Right cardiac atrium (tissue), 5 donors: Measurements from ENCODE around the gene PEX3. TPM values are rescaled to one million over a fixed set of nuclear protein-coding genes. Genes with fewer than 3 reads are reported as not detected.

ENCODE experiments used
- ATAC-seq, 2 donors: fragments of 200-7000 bp; cut with Tn5 transposase; one replicate each; pipeline versions ENCODE4 v1.8.0 to v1.9.1; 2020; ENCODE audit warnings: moderate library complexity in 2 of 2, mild to moderate bottlenecking in 1 of 2
- DNase-seq, 3 donors: peaks; one replicate each; pipeline ENCODE4 v3.0.0-alpha.2; 2020
- H3K27ac ChIP-seq: one replicate; pipeline ENCODE4 v1.5.1; 2013; ENCODE audit warnings: mild to moderate bottlenecking, low read length, control low read depth, moderate library complexity
- H3K27me3 ChIP-seq: one replicate; pipeline ENCODE4 v1.6.1; 2013; ENCODE audit not compliant: control insufficient read depth, insufficient read depth
- H3K4me1 ChIP-seq: one replicate; pipeline ENCODE4 v1.6.1; 2013; ENCODE audit warnings: low read length; ENCODE audit not compliant: control insufficient read depth, insufficient read depth
- H3K4me3 ChIP-seq: one replicate; pipeline ENCODE4 v1.5.1; 2013; ENCODE audit warnings: low read length, control low read depth
- H3K9me3 ChIP-seq: one replicate; pipeline ENCODE4 v1.6.1; 2013; ENCODE audit warnings: low read length; ENCODE audit not compliant: control insufficient read depth
- WGBS: extraction: QIAGEN DNeasy Blood & Tissue Kit; methylation state at CpG from one replicate; pipeline ENCODE4 v1.1.7; 2013; 5-methylcytosine and 5-hydroxymethylcytosine counted together
- intact Hi-C, 4 donors: fragments of 100-400 bp; cut with DNase I; formaldehyde crosslinking; loops; one replicate each; pipeline versions ENCODE4 v1.11.0 to v1.14.0; 2022 to 2023
- polyA plus RNA-seq: library from polyadenylated mRNA; stranded (reverse); fragments of 200-250 nt; gene quantifications from one replicate; pipeline ENCODE4 v1.2.3, GENCODE V29; 2013
- total RNA-seq, 4 donors: library from RNA; stranded (reverse); fragmentation: NEBNext Ultra II Directional; extraction: Animal tissue kit (Norgen Biotek cat#: 25700); gene quantifications; one replicate each; pipeline ENCODE4 v1.2.1, GENCODE V29; 2021
- donor health status: healthy with polysubstance abuse.
- donor health status: DM: no; HTN: yes; CAD: no.
- donor health status: DM: no; HTN: no; CAD: no.
- donor health status: DM: no; HTN: yes; CAD: no; lungs with severe emphysema.
- donor health status: DM: yes; HTN: yes; CAD: no.

PEX3 gene
- total and polyA plus RNA-seq, 5 donors, result 11.9 to 22.0 (median 18.9) TPM

DNA sequence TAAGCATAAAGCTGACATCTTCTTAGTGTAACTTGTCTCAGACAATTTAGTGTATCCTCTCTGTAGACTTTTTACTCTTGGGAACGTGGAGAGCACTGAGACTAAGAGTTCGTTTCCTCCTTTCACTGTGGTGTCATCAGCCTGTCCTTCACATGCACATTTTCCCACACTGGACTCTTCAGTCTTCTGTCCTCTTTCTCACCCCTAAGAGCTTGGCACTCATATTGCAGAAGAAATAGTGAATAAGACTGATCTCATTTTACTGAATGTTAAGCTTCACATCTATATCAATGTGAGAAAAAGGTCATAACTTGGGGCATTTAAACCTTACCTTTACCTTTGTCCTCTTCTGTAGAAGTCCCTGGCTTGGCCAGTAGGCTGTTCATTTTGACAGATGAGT lies 35.4 kb downstream of the PEX3 start:
- H3K9me3 ChIP-seq, result no peaks in the 10 kb centered on the region
- WGBS, result 79% methylated on average over 2 of the region's 2 CpGs
- H3K27ac ChIP-seq, result no peak overlapping the region
- ATAC-seq (no peak), DNase-seq (no peak)
- intact Hi-C loops, result no loop called here
- peaks cover 2% of the 10 kb centered on the region for H3K4me1 ChIP-seq
- no peaks in the 10 kb centered on the region for H3K27me3 ChIP-seq
- H3K4me3 ChIP-seq, result no peak overlapping the region

DNA sequence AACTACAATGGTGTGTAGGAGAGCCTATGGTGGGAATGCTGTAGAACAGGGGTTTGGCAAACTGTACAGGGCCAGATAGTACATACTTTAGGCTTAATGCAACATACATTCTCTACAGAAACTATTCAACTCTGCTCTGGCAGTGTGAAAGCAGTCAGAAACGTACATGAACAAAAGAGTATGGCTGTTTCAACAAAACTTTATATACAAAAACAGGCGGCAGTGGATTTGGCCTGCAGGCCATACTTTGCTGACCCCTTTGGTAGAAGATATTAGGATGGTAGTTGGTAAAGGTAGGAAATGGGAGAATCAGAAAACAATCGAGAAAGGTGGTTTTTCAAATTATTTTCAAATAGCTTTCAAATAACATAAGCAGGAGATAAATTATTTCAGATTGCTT lies 36.1 kb downstream of the PEX3 start:
- intact Hi-C loops, result no loop called here
- WGBS, result 92% methylated on average over 3 of the region's 3 CpGs
- no peak for DNase-seq

DNA sequence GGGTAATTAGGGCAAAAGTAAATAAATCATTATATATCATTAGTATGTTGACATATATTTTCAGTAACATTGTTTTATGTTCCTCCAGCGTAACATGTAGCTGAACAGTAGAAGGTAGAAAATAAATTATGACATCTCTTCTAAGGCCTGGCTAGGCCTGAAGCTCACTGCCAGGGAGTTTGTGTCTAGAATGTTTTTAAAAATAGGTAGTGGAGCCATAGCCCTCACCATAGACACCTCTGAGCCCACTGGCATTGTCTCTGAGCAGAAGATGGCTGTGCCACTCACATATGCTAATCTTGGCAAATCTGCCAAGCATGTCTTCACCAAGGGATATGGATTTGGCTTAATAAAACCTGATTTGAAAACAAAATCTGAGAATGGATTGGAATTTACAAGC lies 39.6 kb downstream of the PEX3 start:
- 99% methylated on average over 1 of the region's 1 CpG for WGBS
- ATAC-seq, result no peak

More for the DNA sequence above, 36.1 kb downstream of the PEX3 start:
- no peaks in the 10 kb centered on the region for H3K9me3 ChIP-seq
- no peaks in the 10 kb centered on the region for H3K27me3 ChIP-seq
- no peak overlapping the region for H3K27ac ChIP-seq
- peaks cover 2% of the 10 kb centered on the region for H3K4me1 ChIP-seq
- H3K4me3 ChIP-seq, result no peak overlapping the region
- no peak for ATAC-seq

DNA sequence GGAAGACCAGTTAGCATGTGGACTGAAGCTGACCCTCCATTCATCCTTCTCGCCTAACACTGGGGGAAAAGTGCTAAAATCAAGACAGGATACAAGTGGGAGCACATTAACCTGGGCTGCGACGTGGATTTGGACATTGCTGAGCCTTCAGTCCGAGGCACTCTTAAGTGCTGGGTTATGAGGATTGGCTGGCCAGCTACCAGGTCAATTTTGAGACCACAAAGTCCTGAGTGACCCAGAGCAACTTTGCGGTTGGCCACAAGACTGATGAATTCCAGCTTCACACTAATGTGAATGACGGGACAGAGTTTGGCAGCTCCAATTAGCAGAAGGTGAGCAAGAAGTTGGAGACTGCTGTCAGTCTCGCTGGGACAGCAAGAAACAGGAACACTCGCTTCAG lies 40.2 kb downstream of the PEX3 start:
- intact Hi-C loops, result no loop called here

More for the DNA sequence above, 39.6 kb downstream of the PEX3 start:
- Histone ChIP-seq H3K27ac (no peak overlapping the region), H3K27me3 (no peaks in the 10 kb centered on the region), H3K9me3 (no peaks in the 10 kb centered on the region), H3K4me3 (no peak overlapping the region), H3K4me1 (peaks cover 2% of the 10 kb centered on the region)
- no peak for DNase-seq
- intact Hi-C loops, result no loop called here

DNA sequence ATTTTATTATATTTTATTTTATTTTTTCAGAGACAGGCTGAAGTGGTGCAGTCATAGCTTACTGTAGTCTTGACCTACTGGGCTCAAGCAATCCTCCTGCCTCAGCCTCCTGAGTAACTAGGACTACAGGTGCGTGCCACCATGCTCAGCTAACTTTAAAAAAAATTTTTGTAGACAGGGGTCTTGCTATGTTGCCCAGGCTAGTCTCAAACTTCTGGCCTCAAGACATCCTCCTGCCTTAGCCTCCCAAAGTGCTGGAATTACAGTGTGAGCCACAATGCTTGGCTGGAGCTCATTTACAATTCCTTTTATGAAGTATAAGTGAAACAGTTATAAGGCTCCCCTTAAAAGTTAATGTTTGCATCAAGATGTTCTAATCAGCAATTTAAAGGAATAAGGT lies 46.4 kb downstream of the PEX3 start:
- intact Hi-C loops, result no loop called here
- WGBS, result 93% methylated on average over 1 of the region's 1 CpG

More for the DNA sequence above, 40.2 kb downstream of the PEX3 start:
- DNase-seq (no peak), ATAC-seq (peak in 1 of 2 donors; percentile 16)
- Histone ChIP-seq H3K4me3 (no peak overlapping the region), H3K4me1 (peaks cover 2% of the 10 kb centered on the region), H3K27me3 (no peaks in the 10 kb centered on the region), H3K9me3 (no peaks in the 10 kb centered on the region), H3K27ac (peak overlapping the region; percentile 16)
- WGBS, result 81% methylated on average over 8 of the region's 8 CpGs

DNA sequence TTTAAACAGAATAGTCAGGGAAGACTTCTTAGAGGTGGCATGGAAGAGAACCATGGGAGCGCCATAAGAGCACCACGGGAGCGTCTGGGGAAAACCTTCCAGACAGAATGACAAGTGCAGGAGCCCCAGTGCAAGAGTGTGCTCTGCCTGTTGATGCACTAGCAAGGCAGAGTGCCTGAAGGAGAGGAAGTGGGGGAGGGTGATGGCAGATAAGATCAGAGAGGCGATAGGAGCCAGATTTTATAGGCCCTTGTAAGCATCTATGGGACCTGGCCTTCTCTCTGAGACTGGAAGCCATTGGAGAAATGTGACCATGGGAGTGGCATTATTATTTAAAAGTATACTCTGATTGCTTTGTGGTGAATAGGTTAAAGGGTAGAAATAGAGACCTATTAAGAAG lies 47.8 kb downstream of the PEX3 start:
- intact Hi-C loops, result no loop called here
- H3K27me3 ChIP-seq, result no peaks in the 10 kb centered on the region
- 92% methylated on average over 4 of the region's 4 CpGs for WGBS
- H3K9me3 ChIP-seq, result no peaks in the 10 kb centered on the region
- DNase-seq, result no peak
- H3K4me1 ChIP-seq, result no peaks in the 10 kb centered on the region
- no peak for ATAC-seq
- no peak overlapping the region for H3K27ac ChIP-seq
- no peak overlapping the region for H3K4me3 ChIP-seq

More for the DNA sequence above, 46.4 kb downstream of the PEX3 start:
- Histone ChIP-seq H3K4me1 (no peaks in the 10 kb centered on the region), H3K9me3 (no peaks in the 10 kb centered on the region), H3K27ac (no peak overlapping the region), H3K4me3 (no peak overlapping the region), H3K27me3 (no peaks in the 10 kb centered on the region)
- ATAC-seq (no peak), DNase-seq (no peak)

DNA sequence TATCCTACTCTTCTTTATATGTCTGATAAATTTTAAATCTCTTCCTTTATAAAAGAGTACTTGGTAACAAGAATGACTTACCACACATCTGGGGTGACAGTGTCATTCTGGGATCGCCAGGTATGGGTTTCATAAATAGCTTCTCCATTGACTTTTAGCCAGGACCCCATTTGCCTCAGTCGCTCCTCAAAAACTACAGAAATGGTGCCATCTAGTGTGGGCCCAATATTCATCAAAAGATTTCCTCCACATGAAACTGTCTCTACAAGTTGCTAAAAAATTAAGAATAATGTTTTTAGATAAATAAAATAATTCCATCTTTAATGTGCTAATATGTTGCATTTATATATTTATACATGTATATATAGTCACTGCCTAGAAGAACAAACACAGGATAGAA lies 51.2 kb downstream of the PEX3 start:
- Histone ChIP-seq H3K27me3 (no peaks in the 10 kb centered on the region), H3K4me1 (no peaks in the 10 kb centered on the region), H3K4me3 (no peak overlapping the region), H3K27ac (no peak overlapping the region), H3K9me3 (no peaks in the 10 kb centered on the region)
- no peak for ATAC-seq
- intact Hi-C loops, result no loop called here
- DNase-seq, result no peak
- 87% methylated on average over 2 of the region's 2 CpGs for WGBS

DNA sequence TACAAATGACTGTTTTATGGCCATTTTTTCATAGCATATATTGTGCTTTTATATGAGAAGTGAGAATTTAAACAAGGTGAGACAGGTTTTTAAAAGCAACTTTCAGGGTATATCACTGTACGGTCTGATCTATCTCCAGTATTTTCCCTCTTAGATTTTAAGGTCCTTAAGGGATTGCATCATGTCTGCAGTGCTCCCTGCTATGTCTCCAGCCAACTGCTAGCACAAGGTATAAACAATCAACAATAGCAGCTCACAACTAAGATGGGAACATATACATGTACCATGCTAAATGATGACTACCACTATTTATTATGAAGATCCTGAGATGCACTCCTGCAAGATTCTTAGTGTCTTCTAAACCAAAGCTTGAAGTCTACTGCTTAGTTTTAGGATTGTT lies 53.8 kb downstream of the PEX3 start:
- ATAC-seq (no peak), DNase-seq (no peak)
- WGBS, result 55% methylated on average over 1 of the region's 1 CpG
- H3K27ac ChIP-seq, result no peak overlapping the region
- no peaks in the 10 kb centered on the region for H3K4me1 ChIP-seq
- no peak overlapping the region for H3K4me3 ChIP-seq
- intact Hi-C loops, result no loop called here
- no peaks in the 10 kb centered on the region for H3K27me3 ChIP-seq
- no peaks in the 10 kb centered on the region for H3K9me3 ChIP-seq

DNA sequence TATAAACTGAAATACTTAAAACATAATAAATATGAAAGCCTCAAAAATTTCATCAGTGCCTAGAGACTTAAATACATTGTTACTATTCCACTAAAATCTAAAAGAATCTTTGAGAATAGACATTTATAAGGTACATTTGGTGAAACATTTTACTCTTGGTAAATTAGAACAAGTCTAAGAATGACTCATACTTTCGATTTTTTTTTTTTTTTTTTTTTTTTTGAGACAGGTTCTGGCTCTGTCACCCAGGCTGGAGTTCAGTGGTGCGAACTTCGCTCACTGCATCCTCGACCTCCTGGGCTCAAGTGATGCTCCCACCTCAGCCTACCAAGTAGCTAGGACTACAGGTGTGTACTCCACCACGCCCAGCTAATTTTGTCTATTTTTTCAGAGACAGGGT lies 54.5 kb downstream of the PEX3 start:
- Histone ChIP-seq H3K4me1 (no peaks in the 10 kb centered on the region), H3K4me3 (no peak overlapping the region), H3K27me3 (no peaks in the 10 kb centered on the region), H3K27ac (no peak overlapping the region), H3K9me3 (no peaks in the 10 kb centered on the region)
- intact Hi-C loops, result no loop called here
- DNase-seq, result no peak
- no peak for ATAC-seq
- 94% methylated on average over 5 of the region's 5 CpGs for WGBS

DNA sequence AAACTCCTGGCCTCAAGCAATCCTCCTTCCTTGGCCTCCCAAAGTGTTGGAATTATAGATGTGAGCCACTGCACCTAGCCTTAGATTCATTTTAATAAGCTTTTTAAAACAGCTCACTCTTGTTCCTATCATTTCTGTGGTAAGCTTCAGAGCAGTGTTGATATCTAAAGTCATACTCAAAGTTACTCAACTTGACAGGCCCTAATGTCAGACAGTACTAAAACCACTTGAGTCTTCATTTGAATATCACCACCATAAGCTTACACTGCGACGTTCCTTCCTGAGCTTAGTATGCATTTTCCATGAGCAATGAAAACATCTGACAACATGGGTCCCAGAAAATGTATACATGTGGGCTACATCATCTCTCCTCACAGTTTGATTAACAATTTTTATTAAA lies 54.9 kb downstream of the PEX3 start:
- Histone ChIP-seq H3K27ac (no peak overlapping the region), H3K27me3 (no peaks in the 10 kb centered on the region), H3K4me1 (no peaks in the 10 kb centered on the region), H3K4me3 (no peak overlapping the region), H3K9me3 (no peaks in the 10 kb centered on the region)
- intact Hi-C loops, result no loop called here
- ATAC-seq, result no peak
- WGBS, result 95% methylated on average over 2 of the region's 2 CpGs
- no peak for DNase-seq

DNA sequence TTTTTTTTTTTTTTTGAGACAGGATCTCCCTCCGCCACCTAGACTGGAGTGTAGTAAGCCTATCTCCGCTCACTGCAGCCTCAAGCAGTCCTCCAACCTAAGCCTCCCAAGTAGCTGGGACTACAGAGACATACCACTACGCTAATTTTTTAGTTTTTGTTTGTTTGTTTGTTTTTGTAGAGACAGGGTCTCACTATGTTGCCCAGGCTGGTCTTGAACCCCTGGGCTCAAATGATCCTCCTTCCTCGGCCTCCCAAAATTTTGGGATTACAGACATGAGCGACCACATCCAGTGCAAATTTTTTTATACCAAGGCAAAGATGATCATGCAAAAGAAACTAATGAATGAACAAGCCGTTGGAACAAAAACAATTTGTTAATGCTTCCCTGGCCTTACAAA lies 55.6 kb downstream of the PEX3 start:
- H3K27me3 ChIP-seq, result no peaks in the 10 kb centered on the region
- DNase-seq, result no peak
- no peaks in the 10 kb centered on the region for H3K9me3 ChIP-seq
- ATAC-seq, result no peak
- intact Hi-C loops, result no loop called here
- WGBS, result 97% methylated on average over 6 of the region's 6 CpGs
- H3K4me3 ChIP-seq, result no peak overlapping the region
- H3K4me1 ChIP-seq, result no peaks in the 10 kb centered on the region
- no peak overlapping the region for H3K27ac ChIP-seq

DNA sequence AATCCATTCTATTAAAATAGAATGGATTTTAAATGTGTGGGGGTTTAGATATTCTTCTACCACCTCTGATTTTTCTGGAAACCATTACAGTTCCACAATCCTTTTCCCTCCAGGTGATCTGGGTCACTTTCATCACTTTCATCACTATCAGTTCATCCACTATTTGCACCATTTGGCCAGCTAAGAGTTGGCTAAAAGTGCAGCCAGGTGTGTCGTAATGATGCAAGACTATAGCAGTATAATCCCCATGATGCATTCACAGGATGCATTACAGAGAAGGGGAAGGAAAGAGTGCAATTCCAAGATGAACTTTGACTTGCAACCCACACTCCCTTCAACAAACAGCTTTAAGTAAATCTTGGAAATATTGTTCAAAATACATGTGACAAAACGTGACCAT lies 56.0 kb downstream of the PEX3 start:
- H3K27me3 ChIP-seq, result no peaks in the 10 kb centered on the region
- H3K27ac ChIP-seq, result no peak overlapping the region
- WGBS, result 90% methylated on average over 2 of the region's 2 CpGs
- DNase-seq (no peak), ATAC-seq (no peak)
- intact Hi-C loops, result no loop called here
- H3K4me3 ChIP-seq, result no peak overlapping the region
- no peaks in the 10 kb centered on the region for H3K4me1 ChIP-seq
- no peaks in the 10 kb centered on the region for H3K9me3 ChIP-seq
